HCT116 (cell line): Measurements from ENCODE around the gene AFAP1L2. TPM values are rescaled to one million over a fixed set of nuclear protein-coding genes. Genes with fewer than 3 reads are reported as not detected.

Experiments used
- ATAC-seq: fragments of 200-7000 bp; cut with Tn5 transposase; 2 replicates; pipeline ENCODE4 v1.9.1; 2020; ENCODE audit warnings: mild to moderate bottlenecking, moderate library complexity
- BruUV-seq: library from RNA; stranded (reverse); fragments of 400-500 nt; replicated peaks from 2 replicates; lab custom pipeline; 2021; lab: Mats Ljungman, UMichigan
- CTCF ChIA-PET: fragments of 300-600 bp; sonication (Branson Sonifier 250); formaldehyde crosslinking; loops from one replicate; lab custom pipeline; 2021; ENCODE audit warnings: antibody characterized with exemption; lab: Charles Lee
- POLR2A ChIA-PET: fragments of 300-600, 350-600 bp; sonication (Branson Sonifier 250); formaldehyde crosslinking; loops from one replicate; lab custom pipeline; 2021; ENCODE audit warnings: antibody characterized with exemption; lab: Charles Lee
- RAD21 ChIA-PET, 2 experiments: fragments of 300-600 bp; sonication (Branson Sonifier 250); formaldehyde crosslinking; loops; one replicate each; lab custom pipeline; 2023; ENCODE audit warnings: low total read pairs in 2 of 2; ENCODE audit not compliant: uncharacterized antibody in 2 of 2, unreplicated experiment in 2 of 2, low non-redundant PET in 1 of 2; lab: Charles Lee
- DNase-seq: peaks from one replicate; pipeline ENCODE4 v3.0.0-alpha.2; 2010; ENCODE audit warnings: low read depth, low spot score
- H2AFZ ChIP-seq: fragments of 200-600 bp; shearing (Covaris generic), sonication (generic); 2 replicates; pipeline ENCODE4 v1.6.1; 2017; ENCODE audit warnings: low read depth, mixed run types, mixed read lengths, antibody characterized with exemption, low read length; ENCODE audit not compliant: poor library complexity, severe bottlenecking
- H3K27ac ChIP-seq: 2 replicates; pipeline ENCODE4 v1.5.1; 2012; ENCODE audit warnings: low read depth, low read length
- H3K27me3 ChIP-seq: fragments of 200-600 bp; sonication (generic); 2 replicates; pipeline ENCODE4 v1.6.1; 2016; ENCODE audit warnings: mixed run types, low read length, mixed read lengths; ENCODE audit not compliant: insufficient read depth
- H3K36me3 ChIP-seq, 2 experiments: fragments of 200-500 bp in 1 of 2; fragments of 200-600 bp in 1 of 2; sonication (Bioruptor generic) in 1 of 2; sonication (generic) in 1 of 2; 2 replicates each; pipeline versions ENCODE4 v1.5.1 to v1.6.1; 2014 to 2016; ENCODE audit warnings: low read length in 2 of 2, inconsistent platforms in 1 of 2, mixed read lengths in 1 of 2, mixed run types in 1 of 2; ENCODE audit not compliant: insufficient read depth in 2 of 2, control insufficient read depth in 1 of 2
- H3K4me1 ChIP-seq, 2 experiments: fragments of 200-600 bp in 1 of 2; sonication (generic) in 1 of 2; 2 replicates each; pipeline versions ENCODE4 v1.5.1 to v1.6.1; 2012 to 2017; ENCODE audit warnings: low read length in 2 of 2, inconsistent platforms in 1 of 2, mild to moderate bottlenecking in 1 of 2, mixed read lengths in 1 of 2, mixed run types in 1 of 2, moderate library complexity in 1 of 2; ENCODE audit not compliant: insufficient read depth in 2 of 2, control insufficient read depth in 1 of 2
- H3K4me2 ChIP-seq: fragments of 200-600 bp; sonication (generic); 2 replicates; pipeline ENCODE4 v1.6.1; 2017; ENCODE audit warnings: mixed run types, low read length, mixed read lengths
- H3K4me3 ChIP-seq, 2 experiments: fragments of 200-600 bp in 1 of 2; sonication (generic) in 1 of 2; replicated peaks in 1 of 2; 2 replicates each; pipeline ENCODE4 v1.5.1; 2011 to 2016; ENCODE audit warnings: low read length in 2 of 2, control low read depth in 1 of 2, low read depth in 1 of 2, mild to moderate bottlenecking in 1 of 2, mixed read lengths in 1 of 2, mixed run types in 1 of 2
- H3K79me2 ChIP-seq: fragments of 200-600 bp; sonication (generic); 2 replicates; pipeline ENCODE4 v1.6.1; 2017; ENCODE audit warnings: mild to moderate bottlenecking, mixed run types, low read length, moderate library complexity, mixed read lengths; ENCODE audit not compliant: insufficient read depth
- H3K9ac ChIP-seq: fragments of 200-600 bp; sonication (generic); 2 replicates; pipeline ENCODE4 v1.6.1; 2016; ENCODE audit warnings: low read length, mixed read lengths
- H3K9me2 ChIP-seq: fragments of 200-600 bp; sonication (generic), shearing (Covaris generic); 2 replicates; pipeline ENCODE4 v1.6.1; 2017; ENCODE audit warnings: mixed run types, mild to moderate bottlenecking, moderate library complexity; ENCODE audit not compliant: insufficient read depth
- H3K9me3 ChIP-seq, 2 experiments: fragments of 200-500 bp in 1 of 2; fragments of 200-600 bp in 1 of 2; sonication (Bioruptor generic) in 1 of 2; sonication (generic) in 1 of 2; 2 replicates each; pipeline ENCODE4 v1.6.1; 2014 to 2017; ENCODE audit warnings: low read length in 2 of 2, mixed read lengths in 2 of 2, inconsistent platforms in 1 of 2, low read depth in 1 of 2, mild to moderate bottlenecking in 1 of 2, mixed run types in 1 of 2, moderate library complexity in 1 of 2; ENCODE audit not compliant: control insufficient read depth in 1 of 2, insufficient read depth in 1 of 2
- H4K20me1 ChIP-seq: fragments of 200-600 bp; sonication (generic), shearing (Covaris generic); 2 replicates; pipeline ENCODE4 v1.6.1; 2017; ENCODE audit warnings: mixed run types, mild to moderate bottlenecking, moderate library complexity; ENCODE audit not compliant: insufficient read depth
- ATF3 ChIP-seq: IDR thresholded peaks from 2 replicates; pipeline ENCODE4 v1.6.1; 2012
- CBX3 ChIP-seq: IDR thresholded peaks from 2 replicates; pipeline ENCODE4 v1.6.1; 2012; ENCODE audit warnings: low read depth
- CTCF ChIP-seq, 3 experiments: fragments of 200-600 bp in 1 of 3; sonication (generic) in 1 of 3; IDR thresholded peaks in 2 of 3; conservative IDR thresholded peaks in 1 of 3; 2 replicates each; pipeline ENCODE4 v1.5.1; 2012 to 2017; ENCODE audit warnings: low read depth in 2 of 3, low read length in 2 of 3, antibody characterized with exemption in 1 of 3, borderline replicate concordance in 1 of 3, control low read depth in 1 of 3, mild to moderate bottlenecking in 1 of 3, mixed read lengths in 1 of 3, mixed run types in 1 of 3, moderate library complexity in 1 of 3; ENCODE audit not compliant: insufficient read depth in 1 of 3
- EGR1 ChIP-seq: IDR thresholded peaks from 2 replicates; pipeline ENCODE4 v1.6.1; 2012; ENCODE audit warnings: low read depth
- EZH2 ChIP-seq: fragments of 200-600 bp; sonication (generic); IDR thresholded peaks from 2 replicates; pipeline ENCODE4 v1.6.1; 2017; ENCODE audit warnings: antibody characterized with exemption, mixed run types
- FOSL1 ChIP-seq: IDR thresholded peaks from 2 replicates; pipeline ENCODE4 v1.6.1; 2012; ENCODE audit warnings: low read depth
- MAX ChIP-seq: IDR thresholded peaks from 2 replicates; pipeline ENCODE4 v1.6.1; 2012
- POLR2A ChIP-seq: IDR thresholded peaks from 2 replicates; pipeline ENCODE4 v1.7.0; 2011; ENCODE audit warnings: borderline replicate concordance; ENCODE audit not compliant: insufficient read depth, insufficient read length; ENCODE audit errors: extremely low read depth
- POLR2AphosphoS5 ChIP-seq: IDR thresholded peaks from 2 replicates; pipeline ENCODE4 v1.6.1; 2011; ENCODE audit warnings: mild to moderate bottlenecking, low read depth, low read length, moderate library complexity
- RAD21 ChIP-seq: IDR thresholded peaks from 2 replicates; pipeline ENCODE4 v1.6.1; 2012; ENCODE audit warnings: low read depth, mild to moderate bottlenecking
- REST ChIP-seq: IDR thresholded peaks from 2 replicates; pipeline ENCODE4 v1.6.1; 2012; ENCODE audit warnings: low read depth
- SIN3A ChIP-seq: IDR thresholded peaks from 2 replicates; pipeline ENCODE4 v1.6.1; 2012; ENCODE audit warnings: low read depth
- SP1 ChIP-seq: IDR thresholded peaks from 2 replicates; pipeline ENCODE4 v1.6.1; 2012; ENCODE audit warnings: low read depth
- SRF ChIP-seq: IDR thresholded peaks from 2 replicates; pipeline ENCODE4 v1.6.1; 2012; ENCODE audit warnings: low read depth
- TCF7L2 ChIP-seq: IDR thresholded peaks from 2 replicates; pipeline ENCODE4 v1.7.0; 2011; ENCODE audit warnings: borderline replicate concordance, inconsistent platforms; ENCODE audit not compliant: insufficient read depth, insufficient read length; ENCODE audit errors: extremely low read depth
- ZBTB33 ChIP-seq: IDR thresholded peaks from 2 replicates; pipeline ENCODE4 v1.6.1; 2011; ENCODE audit warnings: mild to moderate bottlenecking, low read length, moderate library complexity; ENCODE audit not compliant: insufficient replicate concordance; ENCODE audit errors: extremely low read depth
- ZFX ChIP-seq: fragments of 450-650 bp; IDR thresholded peaks from 2 replicates; pipeline ENCODE4 v1.6.1; 2017
- intact Hi-C: fragments of 100-400 bp; cut with micrococcal nuclease; formaldehyde crosslinking; loops from 2 replicates; pipeline ENCODE4 v1.10.0; 2022
- total RNA-seq: library from RNA; stranded (reverse); gene quantifications from one replicate; pipeline ENCODE4 v1.2.1, GENCODE V29; 2021; ENCODE audit not compliant: unreplicated experiment

The AFAP1L2 gene
- total RNA-seq, 1 experiment from 2014 or later, result 0.93 TPM

- no peak overlapping the region for H3K4me2 ChIP-seq
- no peaks in the 10 kb centered on the region for H3K9me3 ChIP-seq
- no peak for ATAC-seq
- no peaks in the 10 kb centered on the region for H3K9me2 ChIP-seq
- no peak overlapping the region for H3K9ac ChIP-seq
- BruUV-seq, result no TSS peak
- H3K36me3 ChIP-seq, result no peaks in the 10 kb centered on the region
- CTCF ChIA-PET, result no interaction called here
- peaks cover 12% of the 10 kb centered on the region for H3K27me3 ChIP-seq
- POLR2A ChIA-PET, result no interaction called here
- no peaks in the 10 kb centered on the region for H4K20me1 ChIP-seq
- H3K4me3 ChIP-seq, result no peak overlapping the region
- TF ChIP-seq SIN3A (no peak), EGR1 (no peak), ATF3 (no peak), RAD21 (no peak), FOSL1 (no peak), POLR2AphosphoS5 (no peak), POLR2A (no peak), SRF (no peak), ZFX (no peak), CBX3 (no peak), ZBTB33 (no peak), TCF7L2 (no peak), CTCF (IDR thresholded peaks at IDR 0.05 in 2 of 3, conservative IDR thresholded peaks at IDR 0.05 in 1 of 3; ENCODE audit: borderline replicate concordance in 1 of 3, insufficient read depth in 1 of 3, low read depth in 2 of 3, low read length in 2 of 3) (no peak), MAX (no peak), SP1 (no peak), EZH2 (no peak), REST (no peak)
- TF ChIP-seq, all 23 proteins: peak for 0
- intact Hi-C loops, result no loop called here
- H3K4me1 ChIP-seq, result peaks cover 10 to 14% of the 10 kb centered on the region in 2 experiments
- RAD21 ChIA-PET, result no interaction called here
- H2AFZ ChIP-seq, result no peak overlapping the region
- H3K79me2 ChIP-seq, result no peaks in the 10 kb centered on the region
- no peak for DNase-seq
- no peak overlapping the region for H3K27ac ChIP-seq
These were observed 130.4 kb downstream of the AFAP1L2 start for GRCh38 chr10:114273910-114274309.
